Stimulated activated CD8-positive, alpha-beta memory T cell treated with anti-CD3 and anti-CD28 coated beads, Interleukin-12 subunit alpha, Interleukin-12 subunit beta, amount 100 ng/mL, for 24 hours (primary cell): ENCODE measurements around the gene CCDC106.

Source experiments
- DNase-seq: peaks from one replicate; pipeline ENCODE4 v3.0.0-alpha.2; 2020; ENCODE audit errors: extremely low read depth

CCDC106 gene

DNA sequence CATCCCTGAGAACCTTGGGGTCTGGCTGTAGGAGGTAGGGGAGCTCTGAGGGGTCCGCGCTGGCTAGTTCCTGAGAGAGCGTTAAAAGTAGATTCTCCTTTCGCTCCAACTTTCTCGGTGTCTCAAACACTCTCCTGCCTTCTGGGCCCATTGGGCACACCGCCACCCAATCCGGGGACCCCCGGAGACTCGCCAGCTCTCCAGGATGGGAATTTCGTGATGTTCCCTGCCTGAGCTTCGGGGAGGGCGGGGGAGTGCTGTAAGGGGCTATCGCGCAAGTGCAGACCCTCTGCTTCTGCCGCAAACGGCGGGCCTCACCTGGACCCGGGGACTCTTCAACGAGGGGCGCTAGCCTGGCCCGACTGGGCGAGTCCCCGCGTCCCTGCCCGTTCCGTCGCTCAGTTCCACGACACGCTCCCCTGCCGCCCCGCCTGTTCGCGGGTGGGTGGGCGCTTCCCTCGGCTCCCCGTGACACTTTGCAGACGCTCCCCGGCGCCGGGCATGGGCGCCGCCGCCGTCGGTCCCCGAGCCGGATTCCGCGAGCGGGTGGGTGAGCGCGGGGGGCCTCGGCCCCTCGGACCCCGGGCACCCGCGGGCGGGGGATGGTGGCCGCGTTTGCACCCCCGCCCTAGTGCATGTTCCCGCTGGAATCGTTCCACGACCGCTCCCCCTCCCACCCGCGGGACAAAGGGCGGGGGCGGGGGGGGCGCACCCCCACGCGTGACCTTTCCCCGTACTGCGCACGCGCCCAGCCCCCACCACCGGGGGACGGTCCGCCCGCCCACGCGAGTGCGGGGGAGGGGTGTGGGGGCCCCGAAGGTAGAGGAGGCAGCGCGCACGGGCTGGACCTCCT is at the start of gene CCDC106:
Gene CCDC106, plus strand, starts transcription at position 481 of the 853 bp plus-strand sequence. CDS start 835 bp downstream, outside the sequence.
- DNase-seq = no peak

DNA sequence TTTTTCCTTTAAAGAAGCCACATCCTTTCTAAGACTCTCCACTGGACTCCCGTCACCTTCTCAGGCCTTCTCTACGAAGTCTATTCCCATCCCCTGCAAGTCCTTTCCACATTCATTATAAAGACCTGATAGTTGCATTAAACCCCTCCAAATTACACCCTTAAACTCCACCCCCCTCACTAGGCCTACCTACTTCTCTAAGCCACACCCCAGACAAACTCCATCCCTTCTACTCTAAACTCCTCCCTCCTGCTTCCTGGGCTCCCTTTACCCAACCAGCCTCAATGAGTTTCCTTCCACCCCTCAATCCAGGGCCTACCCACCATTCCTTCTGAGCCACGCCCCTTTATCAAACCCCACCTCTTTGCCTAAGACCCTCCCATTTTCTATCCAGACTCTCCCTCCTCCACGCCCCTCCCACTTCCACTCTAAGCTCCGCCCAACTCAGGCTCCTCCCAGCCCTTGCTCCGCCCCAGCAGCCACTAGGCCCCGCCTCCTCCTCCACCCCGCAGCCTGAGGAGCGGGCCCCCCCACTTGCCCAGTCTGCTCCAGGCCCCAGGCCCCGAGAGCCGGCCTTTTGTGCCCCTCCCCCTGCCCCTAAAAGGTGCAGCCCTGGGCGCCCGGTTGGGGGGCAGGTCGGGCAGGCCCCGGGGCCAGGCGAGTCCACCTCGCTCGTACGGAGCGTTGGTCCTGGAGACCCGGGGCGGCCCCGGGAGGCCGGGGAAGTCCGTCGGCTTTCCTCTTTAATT is 49.1 kb upstream of the CCDC106 start:
- DNase-seq = peak; percentile 79

DNA sequence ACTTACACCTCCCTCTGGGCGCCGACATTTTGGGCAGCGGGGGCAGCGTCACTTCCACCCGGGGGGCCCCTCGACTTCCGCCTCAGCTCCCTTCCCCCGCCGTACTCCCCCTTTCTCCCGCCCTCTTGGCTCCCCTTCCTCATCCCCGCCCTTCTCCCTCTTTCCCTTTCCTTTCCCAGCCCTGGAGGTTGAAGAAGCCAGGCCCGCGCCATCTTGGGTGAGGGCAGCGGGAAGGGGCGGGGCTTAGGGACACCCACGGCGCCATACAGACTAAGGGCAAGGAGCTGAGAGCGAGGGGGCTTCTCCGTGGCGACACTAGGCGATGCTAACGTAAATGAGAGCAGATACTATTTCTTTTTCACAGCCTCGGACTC is 48.6 kb upstream of the CCDC106 start, which contains the start of gene FIZ1:
Gene FIZ1, minus strand, starts transcription at position 50 of the 374 bp plus-strand sequence. CDS start 1,652 bp downstream, outside the sequence.
- DNase-seq = peak; percentile 90

DNA sequence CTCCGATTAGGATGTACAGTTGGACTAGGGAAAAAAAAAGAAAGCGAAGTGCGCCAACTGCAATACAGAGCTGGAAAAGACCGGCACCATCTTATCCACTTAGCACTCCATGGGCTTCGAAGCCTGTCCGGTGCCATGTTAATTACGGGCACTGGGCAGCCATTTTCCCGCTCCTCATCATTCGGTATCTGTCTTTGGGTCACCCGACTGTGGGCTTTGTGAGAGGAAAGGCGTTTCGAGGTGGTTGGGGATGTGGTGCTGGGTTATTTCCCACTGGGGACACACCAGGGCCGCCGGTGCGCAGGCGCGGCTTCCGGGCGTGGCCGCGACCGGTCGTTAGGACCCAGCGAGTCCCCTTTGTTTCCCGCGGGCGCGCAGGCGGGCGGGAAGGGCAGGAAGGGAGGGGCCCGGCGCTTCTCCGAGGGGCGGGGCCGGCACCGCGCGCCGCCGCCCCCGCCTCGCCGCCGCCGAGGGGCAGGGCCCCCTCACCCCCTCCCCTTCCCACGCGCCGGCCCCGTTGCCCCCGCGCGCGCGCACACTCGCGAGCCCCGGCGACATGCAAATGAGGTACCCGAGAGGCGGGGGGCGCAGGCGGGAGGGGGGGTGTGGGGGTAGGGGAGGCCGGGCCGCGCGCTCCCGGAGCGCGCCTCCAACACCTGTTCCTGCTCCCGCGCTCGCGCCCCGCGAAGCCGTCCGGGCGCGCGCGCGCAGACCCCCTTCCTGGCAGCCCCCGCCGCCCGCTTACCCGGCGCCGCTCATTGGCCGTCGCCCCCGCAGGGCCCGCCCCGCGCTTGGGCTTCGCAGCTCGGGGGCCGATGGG is 48.0 kb upstream of the CCDC106 start, which contains the start of gene ZNF524:
Gene ZNF524, plus strand, starts transcription at position 447 of the 820 bp plus-strand sequence. CDS start 1,825 bp downstream, outside the sequence.
- peak; percentile 65 for DNase-seq

DNA sequence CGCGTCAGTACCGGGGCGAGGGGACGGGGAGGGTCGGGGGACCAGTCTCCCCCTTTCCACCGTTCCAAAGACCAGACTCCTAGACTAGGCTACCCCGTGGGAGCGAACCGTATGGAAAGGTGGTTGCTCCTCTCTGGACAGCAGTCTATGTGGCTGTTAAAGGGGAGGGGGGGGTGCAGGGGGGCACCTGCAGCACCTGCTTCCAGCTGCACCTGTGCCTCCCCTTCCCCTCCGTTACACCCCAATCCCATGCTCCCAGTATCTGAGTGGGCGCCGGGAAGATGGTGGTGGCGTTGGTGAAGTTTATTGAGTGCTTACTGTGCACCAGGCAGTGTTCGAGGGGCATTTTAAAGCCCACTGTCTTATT is 47.4 kb upstream of the CCDC106 start:
- DNase-seq = no peak

DNA sequence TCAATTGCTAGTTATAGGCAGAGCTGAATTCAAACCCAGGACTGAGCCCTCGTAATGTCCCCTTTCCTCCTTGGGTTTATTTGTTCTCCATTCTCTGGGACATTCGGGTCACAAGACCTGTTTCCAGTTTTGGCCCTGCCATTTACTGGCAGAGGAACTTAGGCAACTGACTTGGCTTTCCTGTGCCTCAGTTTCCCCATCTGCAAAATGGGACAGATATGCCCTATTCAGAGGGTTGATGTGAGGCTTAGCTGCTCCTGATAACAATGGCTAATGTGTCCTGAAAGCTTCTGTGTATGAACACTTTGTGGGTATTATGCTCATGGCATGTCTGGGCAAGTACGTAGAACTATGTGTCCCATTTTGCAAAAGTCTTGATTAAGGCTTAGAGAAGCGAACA is 46.9 kb upstream of the CCDC106 start:
- no peak for DNase-seq

DNA sequence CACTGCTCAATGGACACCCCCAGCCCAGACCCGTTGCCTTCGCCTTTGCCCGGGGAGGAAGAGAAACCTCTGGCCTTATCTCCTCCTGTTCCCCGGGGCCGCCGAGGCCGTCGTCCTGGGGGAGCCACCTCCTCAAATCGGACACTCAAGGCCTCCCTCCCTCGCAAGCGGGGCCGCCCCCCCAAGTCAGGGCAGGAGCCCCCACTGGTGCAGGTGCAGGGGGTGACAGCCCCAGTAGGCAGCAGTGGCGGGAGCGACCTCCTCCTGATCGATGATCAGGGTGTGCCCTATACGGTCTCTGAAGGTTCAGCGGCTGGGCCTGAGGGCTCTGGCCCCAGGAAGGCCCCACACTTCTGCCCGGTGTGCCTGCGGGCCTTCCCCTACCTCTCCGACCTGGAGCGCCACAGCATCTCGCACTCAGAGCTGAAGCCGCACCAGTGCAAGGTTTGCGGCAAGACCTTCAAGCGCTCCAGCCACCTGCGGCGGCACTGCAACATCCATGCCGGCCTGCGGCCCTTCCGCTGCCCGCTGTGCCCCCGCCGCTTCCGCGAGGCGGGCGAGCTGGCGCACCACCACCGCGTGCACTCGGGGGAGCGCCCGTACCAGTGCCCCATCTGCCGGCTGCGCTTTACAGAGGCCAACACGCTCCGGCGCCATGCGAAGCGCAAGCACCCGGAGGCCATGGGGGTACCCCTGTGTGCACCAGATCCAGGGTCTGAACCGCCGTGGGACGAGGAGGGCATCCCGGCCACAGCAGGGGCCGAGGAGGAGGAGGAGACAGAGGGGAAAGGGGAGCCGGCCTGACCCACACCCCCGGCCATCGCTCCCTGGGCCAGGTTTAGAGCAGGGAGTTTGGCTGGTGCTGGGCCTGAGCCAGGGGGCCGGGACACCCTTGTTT is 45.7 kb upstream of the CCDC106 start:
- DNase-seq = no peak

DNA sequence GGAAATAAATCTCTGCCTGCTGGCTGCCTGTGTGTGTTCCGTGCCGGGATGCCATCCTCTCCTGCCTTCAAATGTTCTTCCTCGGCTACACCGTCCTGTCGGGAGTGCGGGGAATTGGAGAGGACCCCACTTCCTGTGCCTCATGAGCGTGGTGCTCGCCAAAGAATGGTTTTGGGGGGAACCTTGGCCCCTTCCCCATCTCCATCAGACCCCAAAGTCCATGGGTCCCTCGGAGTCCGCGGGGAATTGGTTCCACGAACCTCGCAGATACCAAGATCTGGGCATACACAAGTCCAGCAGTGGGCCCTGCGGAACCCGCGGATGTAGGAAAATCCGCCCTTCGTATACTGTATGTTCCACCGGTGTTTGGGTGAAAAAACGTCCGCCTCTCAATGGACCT is 44.9 kb upstream of the CCDC106 start:
- no peak for DNase-seq

DNA sequence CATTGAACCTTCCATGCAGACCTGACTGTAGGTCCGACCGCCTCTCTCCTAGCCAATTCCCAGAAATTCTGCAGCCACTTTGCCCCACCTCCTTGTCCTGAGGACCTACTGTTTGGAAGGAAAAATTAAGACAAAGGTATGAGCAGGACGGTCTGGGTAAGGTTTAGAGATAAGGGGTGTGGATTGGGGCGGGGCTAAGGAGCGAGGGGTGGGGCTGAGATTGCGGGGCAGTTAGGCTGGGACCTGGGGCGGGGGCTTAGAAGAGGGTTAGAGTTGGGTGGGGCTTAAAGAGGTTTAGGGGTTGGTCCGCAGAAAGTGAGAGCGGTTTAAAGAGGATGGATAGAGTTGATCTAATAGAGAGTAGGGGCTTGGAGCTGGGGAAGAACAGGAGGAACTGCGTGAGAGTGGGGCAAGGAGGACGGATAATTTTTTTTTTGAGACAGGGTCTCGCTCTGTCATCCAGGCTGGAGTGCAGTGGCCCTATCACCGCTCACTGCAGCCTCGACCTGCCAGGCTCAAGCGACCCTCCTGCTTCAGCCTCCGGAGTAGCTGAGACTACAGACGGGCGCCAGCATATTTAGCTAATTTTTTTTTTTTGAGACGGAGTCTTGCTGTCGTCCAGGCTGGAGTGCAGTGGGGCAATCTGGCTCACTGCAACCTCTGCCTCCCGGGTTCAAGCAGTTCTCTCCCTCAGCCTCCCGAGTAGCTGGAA is 44.3 kb upstream of the CCDC106 start:
- no peak for DNase-seq

DNA sequence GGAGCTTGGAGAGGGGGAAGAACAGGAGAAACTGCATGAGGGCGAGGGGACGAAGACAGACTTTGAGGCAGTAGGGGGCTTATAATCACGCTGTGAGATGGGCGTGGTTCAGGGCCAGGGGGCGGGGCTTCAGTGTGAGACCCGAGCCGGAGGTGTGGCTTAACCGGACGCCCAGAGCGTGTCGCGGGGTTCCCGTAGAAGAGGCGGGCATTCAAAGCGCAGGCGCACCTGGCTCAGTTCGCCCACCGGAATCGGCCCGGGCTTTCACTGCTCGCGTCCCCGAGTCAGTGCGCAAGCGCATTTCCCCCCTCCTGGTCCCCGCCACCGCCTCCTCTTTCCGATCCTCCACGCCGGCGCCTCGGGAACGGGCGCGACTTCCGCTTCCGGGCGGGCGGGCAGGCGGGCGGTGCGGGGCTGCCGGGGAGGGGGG is 42.8 kb upstream of the CCDC106 start:
- peak; percentile 99 for DNase-seq

DNA sequence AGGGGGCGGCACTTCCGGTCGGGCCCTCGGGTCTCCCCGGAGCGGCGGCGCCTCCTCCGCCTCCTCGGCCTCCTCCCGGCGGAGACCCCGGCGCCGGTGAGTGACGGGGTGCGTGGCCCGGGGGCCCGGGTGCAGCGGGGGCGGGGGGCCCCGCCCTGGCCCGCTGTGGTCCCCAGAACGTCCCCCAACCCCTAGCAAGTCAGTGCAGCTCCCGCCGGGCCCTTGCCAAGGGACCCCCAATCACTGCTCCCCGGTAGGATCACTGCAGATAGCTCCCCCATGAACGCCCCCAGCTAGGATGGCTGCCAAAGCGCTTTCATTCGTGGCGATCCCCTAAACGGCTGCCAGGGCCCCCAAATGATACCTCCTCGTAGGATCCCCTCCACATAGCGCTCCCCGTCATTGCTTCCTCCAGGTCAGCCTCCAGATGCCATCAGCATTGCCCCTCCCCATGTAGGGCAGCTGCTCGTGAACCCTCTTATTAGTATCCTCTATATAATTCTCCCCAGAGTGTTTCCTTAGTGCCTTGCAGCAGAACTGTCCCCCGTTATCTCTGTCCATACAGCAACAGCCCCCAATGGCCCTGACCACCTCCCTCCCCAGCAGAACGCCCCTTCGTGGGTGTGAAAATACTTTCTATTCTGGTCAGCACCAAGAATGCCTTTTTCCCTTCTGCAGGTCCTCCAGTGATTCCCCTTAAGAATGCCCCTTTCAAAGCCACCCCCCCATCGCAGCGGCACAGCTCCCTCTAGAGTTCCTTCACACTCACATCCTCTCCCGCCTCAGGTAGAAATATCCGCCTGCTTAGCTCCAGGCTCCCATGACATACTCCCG is 42.2 kb upstream of the CCDC106 start, which contains the start of gene ZNF865:
Gene ZNF865, plus strand, starts transcription at position 11 of the 834 bp plus-strand sequence. CDS start 7,972 bp downstream, outside the sequence.
- peak; percentile 57 for DNase-seq

DNA sequence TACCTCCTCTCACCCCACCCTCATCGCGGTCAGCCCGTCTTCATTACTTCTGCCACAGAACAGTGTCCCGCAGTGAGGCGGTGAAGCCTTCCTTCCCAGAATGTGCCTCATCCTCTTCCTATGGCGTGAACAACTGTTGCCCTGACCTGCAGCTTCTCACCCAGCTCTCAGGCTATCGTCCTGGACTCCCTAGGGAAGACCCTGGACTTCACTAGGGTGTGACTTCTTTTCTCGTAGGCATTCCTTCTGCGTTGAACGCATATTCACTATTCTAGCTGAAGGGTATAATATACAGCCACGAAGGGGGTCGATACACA is 41.6 kb upstream of the CCDC106 start:
- DNase-seq = no peak

DNA sequence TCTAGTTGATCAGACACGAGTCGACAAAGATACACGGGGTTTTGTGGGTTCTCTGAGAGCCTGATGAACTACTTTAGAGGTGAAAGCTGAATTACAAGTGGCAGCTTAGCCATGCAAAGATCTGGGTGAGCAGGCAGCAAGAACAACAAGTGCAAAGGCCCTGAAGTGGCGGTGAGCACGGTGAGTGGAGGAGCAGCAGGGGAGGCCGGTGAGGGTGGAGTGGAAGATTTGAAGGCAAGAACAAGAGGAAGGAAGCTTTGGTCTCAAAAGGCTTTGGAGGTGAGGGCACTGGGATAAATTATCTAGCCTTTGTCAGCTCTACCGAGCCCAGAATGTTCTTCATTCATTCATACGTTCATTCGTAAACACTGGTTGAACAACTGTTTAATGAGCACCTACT is 41.2 kb upstream of the CCDC106 start:
- DNase-seq = no peak

DNA sequence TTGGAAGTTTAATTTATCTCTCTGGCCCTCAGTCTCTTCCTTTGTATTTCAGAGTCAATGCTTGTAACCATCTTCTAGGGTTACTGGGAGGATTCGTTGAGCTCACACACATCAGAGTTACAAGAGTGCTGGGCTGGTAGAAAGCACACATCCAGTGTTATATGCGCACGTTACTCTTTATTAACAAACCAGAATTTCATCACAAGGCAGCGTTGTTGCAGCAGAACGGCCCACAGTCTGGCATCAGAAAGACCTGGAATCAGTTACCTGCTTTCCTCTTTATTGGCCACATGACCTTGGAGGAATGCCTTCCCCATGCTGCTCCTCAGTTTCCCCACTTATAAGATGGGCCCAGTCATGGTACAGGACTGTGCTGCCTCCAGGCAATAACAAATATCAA is 38.7 kb upstream of the CCDC106 start:
- DNase-seq = no peak

DNA sequence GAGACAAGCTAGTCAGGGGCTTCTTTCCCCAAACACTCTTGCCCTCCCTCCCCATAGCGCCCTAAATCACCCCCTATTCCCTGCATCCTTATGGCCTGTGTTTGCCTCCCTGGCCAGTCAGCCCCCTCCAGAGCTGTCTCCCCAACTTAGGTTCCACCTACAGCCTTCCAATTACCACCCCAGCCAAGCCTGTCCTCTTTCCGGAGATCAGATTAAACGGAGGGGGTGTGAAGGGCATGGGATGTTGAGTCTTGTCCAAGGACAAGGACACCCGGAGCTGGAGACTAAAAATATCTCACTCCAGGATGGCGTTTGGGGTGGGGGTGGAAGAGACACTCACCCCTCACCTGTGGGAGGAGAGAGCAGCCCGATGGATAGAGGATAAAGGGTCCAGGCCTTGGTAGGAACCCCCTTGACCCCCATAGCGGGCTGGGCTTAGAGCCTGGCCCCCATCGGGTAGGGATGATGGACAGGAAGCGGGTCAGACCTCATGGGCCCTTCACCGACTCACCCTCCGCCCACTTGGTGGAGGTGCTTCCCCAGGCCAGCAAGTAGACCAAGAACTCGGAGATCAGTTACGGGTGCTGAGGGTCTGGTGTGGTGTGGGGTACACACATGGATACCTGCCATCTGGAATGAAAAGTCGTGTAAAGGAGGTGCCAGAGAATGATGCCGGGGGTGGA is 36.6 kb upstream of the CCDC106 start:
- DNase-seq = no peak

DNA sequence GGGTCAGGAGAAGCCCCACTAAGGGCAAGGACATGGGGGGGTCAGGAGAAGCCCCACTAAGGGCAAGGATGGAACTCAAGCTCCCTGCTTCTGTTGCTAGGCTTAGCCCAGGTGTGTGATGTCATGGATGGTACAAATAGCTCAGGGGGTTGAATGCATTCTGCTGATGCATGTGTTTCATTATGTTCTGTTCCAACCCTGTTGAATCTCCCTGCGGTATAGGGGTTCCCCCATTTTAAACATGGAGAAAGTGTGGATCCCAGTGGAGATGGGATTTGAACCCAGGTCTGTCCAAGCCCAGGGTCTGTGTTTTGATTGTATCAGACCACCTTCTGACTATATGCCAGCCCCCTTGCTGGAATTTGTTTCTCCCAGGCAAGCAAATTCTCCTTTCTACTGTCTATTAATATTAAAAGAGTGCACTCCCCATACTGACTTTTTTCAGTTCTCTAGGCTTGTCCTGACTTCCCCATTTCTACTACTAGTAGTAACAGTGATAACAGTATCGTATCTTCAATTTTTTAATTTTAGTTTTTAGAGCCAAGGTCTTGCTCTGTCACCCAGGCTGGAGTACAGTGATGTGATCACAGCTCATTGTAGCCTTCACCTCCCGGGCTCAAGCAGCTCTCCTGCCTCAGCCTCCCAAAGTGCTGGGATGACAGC is 35.9 kb upstream of the CCDC106 start:
- DNase-seq = no peak

DNA sequence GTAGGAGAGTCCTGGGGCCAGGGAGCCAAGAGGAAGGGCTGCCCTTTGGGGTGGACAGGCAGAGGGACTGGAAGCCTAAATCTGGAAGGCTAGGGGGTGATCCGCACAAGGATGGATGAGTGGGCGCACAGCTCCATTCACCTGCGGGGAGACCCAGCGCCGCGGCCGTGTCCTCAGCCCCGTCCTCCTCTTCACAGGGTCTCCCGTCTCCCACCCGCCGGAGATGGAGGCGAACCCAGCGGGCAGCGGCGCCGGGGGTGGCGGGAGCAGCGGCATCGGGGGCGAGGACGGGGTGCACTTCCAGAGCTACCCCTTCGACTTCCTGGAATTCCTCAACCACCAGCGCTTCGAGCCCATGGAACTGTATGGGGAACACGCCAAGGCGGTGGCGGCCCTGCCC is 34.6 kb upstream of the CCDC106 start:
- no peak for DNase-seq
